ENCODE data around the gene MGAT5B.

DNA sequence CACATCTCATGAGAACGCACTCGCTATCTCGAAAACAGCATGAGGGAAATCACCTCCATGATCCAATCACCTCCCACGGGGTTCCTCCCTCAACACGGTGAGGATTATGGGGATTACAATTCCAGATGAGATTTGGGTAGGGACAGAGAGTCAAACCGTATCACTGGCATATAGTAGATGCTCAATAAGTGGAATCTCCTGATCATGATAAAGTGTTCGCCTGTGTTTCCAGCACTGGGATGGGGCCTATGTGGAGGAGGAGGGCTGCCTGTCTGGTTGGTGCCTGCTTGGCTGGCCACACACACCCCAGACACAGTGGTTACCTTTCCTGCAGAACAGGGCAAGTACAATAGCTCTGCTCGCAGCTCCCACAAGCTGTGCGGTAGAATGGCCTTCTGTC, 6.1 kb upstream of the MGAT5B start:
- TF ChIP-seq CTCF (IDR thresholded peaks at IDR 0.05) (no peak), EZH2phosphoT487 (IDR thresholded peaks at IDR 0.05) (no peak), EZH2 (IDR thresholded peaks at IDR 0.05) (no peak)
